GM19455 (cell line): ENCODE measurements around the gene CGB3.

ENCODE experiments used
- ATAC-seq: cut with Tn5 transposase; IDR thresholded peaks from one replicate; pipeline ENCODE4 v1.9.1; 2021; ENCODE audit not compliant: unreplicated experiment

Gene CGB3

DNA sequence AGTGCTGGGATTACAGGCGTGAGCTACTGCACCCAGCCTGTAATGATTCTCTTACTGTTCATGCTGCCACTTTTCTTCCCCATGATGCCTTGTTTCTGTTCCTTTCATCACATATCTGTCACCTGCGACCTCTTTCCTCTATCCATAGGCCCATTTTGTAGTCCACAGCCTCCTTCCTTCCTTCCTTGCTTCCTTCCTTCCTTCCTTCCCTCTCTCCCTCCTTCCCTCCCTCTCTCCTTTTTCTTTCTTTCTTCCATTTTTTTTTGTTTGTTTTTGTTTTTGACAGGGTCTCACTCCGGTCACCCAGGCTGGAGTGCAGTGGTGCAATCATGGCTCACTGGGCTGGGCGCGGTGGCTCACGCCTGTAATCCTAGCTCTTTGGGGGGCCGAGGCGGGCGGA is 35.3 kb downstream of the CGB3 start:
- no peak for ATAC-seq

DNA sequence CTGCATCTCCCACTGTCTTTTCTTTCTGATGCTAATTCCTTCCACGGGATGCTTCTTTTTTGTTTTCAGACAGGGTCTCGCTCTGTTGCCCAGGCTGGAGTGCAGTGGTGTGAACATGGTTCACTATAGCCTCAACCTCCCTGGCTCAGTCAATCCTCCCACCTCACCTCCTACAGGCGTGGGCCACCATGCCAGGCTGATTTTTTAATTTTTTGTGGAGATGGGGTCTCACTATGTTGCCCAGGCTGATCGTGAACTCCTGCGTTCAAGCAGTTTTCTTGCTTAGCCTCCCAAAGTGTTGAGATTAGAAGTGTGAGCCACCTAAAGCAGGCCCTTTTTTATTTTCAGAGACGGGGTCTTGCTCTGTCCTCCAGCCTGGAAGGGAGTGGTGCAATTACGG is 35.8 kb downstream of the CGB3 start:
- no peak for ATAC-seq

DNA sequence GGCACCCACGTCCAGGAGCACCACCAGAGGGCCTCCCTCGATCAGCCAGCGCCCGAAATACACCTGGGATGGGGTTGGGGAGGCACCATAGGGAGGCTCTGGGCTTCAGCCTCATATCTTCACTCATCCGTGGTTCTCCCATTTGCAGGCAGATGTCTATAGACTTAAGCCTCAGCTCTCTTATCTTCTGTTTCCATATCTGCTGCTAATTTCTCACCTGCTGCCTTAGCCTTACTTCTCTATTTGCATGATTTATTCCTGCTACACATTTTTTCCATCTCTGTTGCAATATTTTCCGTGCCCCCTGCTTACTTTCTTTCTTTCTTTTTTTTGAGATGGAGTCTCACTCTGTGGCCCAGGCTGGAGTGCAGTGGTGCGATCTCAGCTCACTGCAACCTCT is 36.8 kb downstream of the CGB3 start:
- ATAC-seq, result no peak

DNA sequence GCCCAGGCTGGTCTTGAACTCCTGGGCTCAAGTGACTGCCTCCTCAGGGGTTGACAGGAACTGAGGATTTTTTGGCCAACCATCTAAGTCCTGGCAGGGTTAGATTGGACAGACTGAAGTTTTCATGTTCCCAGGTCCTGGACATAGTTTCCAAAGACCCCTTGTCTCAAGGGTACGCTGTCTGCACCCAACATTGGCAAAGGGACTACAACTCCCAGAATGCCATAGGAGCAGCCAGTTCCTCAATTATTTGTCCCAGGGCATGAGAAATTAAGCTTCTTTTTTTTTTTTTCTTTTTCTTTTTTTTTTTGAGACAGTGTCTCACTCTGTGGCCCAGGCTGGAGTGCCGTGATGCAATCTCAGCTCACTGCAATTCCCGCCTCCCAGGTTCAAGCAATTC is 37.9 kb downstream of the CGB3 start:
- no peak for ATAC-seq

DNA sequence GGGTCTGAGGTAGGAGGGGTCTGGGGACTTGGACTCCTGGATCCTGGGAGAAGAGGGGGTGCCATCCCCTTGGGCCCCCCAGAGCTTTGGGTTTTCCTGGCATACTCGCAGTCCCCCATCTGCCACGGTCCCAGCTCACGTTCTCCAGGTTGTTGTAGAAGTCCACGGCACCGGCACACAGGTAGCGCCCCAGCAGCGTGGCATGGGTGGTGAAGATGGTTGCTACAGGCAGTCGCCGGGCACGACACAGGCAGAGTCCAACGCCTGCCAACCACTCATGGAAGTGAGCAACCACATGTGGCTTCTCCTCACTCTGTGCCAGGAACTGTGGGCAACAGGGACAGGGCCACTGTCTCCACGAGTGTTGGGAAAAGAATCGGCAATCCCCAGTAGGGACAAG is 38.4 kb downstream of the CGB3 start:
- ATAC-seq, result no peak

DNA sequence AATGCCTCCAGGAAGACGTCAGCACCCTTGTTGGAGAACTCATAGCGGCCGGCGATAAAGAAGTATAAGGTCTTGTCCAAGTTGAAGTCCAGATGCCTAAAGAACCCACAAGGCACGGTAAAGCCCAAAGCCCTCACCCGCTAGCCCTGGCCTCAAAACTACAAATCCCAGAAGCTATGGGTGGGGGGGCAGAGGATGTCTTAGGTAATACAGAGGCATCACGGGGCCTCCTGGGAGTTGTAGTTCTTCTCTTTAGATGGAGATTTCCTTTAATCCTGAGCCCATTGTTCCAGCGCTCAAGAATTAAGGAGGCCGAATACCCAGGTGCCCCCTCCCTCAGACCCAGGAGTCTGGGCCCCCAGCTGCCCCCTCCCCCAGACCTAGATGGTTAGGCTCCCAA is 41.9 kb downstream of the CGB3 start:
- ATAC-seq, result no peak

DNA sequence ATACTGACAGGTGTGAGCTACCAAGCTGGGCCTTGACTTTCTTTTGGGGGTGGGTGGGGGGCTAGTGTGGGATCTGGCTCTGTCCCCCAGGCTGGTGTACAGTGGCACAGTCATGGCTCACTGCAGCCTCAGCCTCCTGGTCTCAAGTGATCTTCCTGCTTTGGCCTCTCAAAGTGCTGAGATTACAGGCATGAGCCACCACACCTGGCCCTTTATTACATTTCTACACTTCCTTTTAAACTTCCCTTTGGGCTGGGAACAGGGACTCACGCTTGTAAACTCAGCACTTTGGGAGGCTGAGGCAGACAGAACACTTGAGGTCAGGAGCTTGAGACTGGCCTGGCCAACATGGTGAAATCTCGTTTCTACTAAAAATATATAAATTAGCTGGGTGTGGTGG is 47.1 kb downstream of the CGB3 start:
- no peak for ATAC-seq

DNA sequence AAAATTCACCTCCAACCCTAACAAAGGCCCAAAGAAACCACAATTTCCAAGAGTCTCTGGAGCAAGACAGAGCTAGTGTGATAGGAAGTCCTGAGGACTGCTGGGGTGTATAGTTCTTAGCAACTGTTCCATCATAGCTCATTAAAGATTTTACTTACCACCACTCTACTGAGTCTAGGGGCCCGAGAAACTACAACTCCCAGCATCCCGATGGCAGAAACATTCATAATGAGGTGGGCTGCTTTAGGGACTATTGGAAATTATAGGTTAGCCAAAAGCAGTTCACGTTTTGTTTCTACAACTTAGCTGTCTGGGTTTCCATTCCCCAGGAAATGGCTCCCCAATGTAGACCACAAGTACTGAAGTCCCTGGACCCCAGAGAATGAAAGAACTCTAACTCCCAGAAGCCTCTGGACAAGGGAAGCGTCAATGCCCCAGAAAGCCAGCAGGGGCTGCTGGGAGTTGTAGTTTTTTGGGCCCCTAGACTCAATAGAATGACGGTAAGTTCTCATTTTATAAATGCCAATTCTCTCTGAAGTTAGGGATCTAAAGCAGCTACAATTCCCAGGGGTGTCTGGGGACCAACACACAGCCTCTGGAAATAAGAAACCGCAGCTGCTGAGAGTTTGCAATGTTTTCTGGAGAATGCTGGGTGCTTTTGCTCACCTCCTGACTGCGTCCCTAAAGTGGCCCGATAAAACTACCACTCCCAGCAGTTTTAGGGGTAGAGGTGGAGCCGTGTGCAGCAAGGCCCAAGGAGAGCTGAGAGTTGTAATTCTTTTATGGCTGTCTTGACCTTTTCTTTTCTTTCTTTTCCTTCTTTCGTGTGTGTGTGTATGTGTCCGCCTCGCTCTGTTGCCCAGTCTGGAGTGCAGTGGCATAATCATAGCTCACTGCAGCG is 47.9 kb downstream of the CGB3 start:
- ATAC-seq, result no peak
